HG03108 (cell line): Measurements from ENCODE around the gene MBP.

Experiments used
- ATAC-seq: cut with Tn5 transposase; IDR thresholded peaks from one replicate; pipeline ENCODE4 v1.9.1; 2021; ENCODE audit warnings: moderate library complexity; ENCODE audit not compliant: unreplicated experiment

The MBP gene

GRCh38 chr18:77069931-77070330 lies 62.7 kb downstream of the MBP start:
- no peak for ATAC-seq

- no peak for ATAC-seq
These were observed 63.1 kb downstream of the MBP start for GRCh38 chr18:77069482-77069881.

- peak; percentile 28 for ATAC-seq
These were observed 64.0 kb downstream of the MBP start for GRCh38 chr18:77068321-77069312.

- peak; percentile 39 for ATAC-seq
These were observed 65.1 kb downstream of the MBP start for GRCh38 chr18:77067291-77068061.

GRCh38 chr18:77066689-77067088 lies 65.9 kb downstream of the MBP start:
- no peak for ATAC-seq

- no peak for ATAC-seq
These were observed 66.5 kb downstream of the MBP start for GRCh38 chr18:77066101-77066500.

GRCh38 chr18:77065221-77065981 lies 67.2 kb downstream of the MBP start:
- ATAC-seq, result no peak

- ATAC-seq, result peak; percentile 43
These were observed 69.3 kb downstream of the MBP start for GRCh38 chr18:77063260-77063659.

GRCh38 chr18:77062518-77063003 lies 70.0 kb downstream of the MBP start:
- peak; percentile 39 for ATAC-seq

GRCh38 chr18:77061946-77062517 lies 70.6 kb downstream of the MBP start:
- ATAC-seq, result peak; percentile 30

- ATAC-seq, result no peak
These were observed 71.2 kb downstream of the MBP start for GRCh38 chr18:77061281-77061945.

- no peak for ATAC-seq
These were observed 72.4 kb downstream of the MBP start for GRCh38 chr18:77060151-77060550.

- ATAC-seq, result no peak
These were observed 73.2 kb downstream of the MBP start for GRCh38 chr18:77059294-77059916.

- ATAC-seq, result no peak
These were observed 74.2 kb downstream of the MBP start for GRCh38 chr18:77058290-77058835.

GRCh38 chr18:77057006-77057395 lies 75.6 kb downstream of the MBP start:
- ATAC-seq, result no peak

GRCh38 chr18:77056344-77057005 lies 76.1 kb downstream of the MBP start:
- no peak for ATAC-seq

GRCh38 chr18:77055429-77056300 lies 76.9 kb downstream of the MBP start:
- ATAC-seq, result no peak
